Endothelial cell (in vitro differentiated cells): ENCODE data around the gene RUNDC3A. TPM values are rescaled to one million over a fixed set of nuclear protein-coding genes. Genes with fewer than 3 reads are reported as not detected.

Experiments
- DNase-seq: peaks from one replicate; pipeline ENCODE4 v3.0.0; 2021; ENCODE audit warnings: low spot score
- H3K27ac Mint-ChIP-seq: one replicate; pipeline ENCODE4 v1.8.0; 2021; ENCODE audit warnings: mixed read lengths, inconsistent platforms; ENCODE audit not compliant: unreplicated experiment
- H3K27me3 Mint-ChIP-seq: one replicate; pipeline ENCODE4 v1.8.0; 2021; ENCODE audit warnings: mild to moderate bottlenecking, moderate library complexity, mixed read lengths, inconsistent platforms; ENCODE audit not compliant: unreplicated experiment
- H3K36me3 Mint-ChIP-seq: one replicate; pipeline ENCODE4 v1.8.0; 2021; ENCODE audit warnings: mild to moderate bottlenecking, low read depth, mixed read lengths, inconsistent platforms; ENCODE audit not compliant: unreplicated experiment
- H3K4me1 Mint-ChIP-seq: one replicate; pipeline ENCODE4 v1.8.0; 2021; ENCODE audit warnings: mild to moderate bottlenecking, mixed read lengths, inconsistent platforms; ENCODE audit not compliant: unreplicated experiment
- H3K4me3 Mint-ChIP-seq: one replicate; pipeline ENCODE4 v1.8.0; 2021; ENCODE audit warnings: mild to moderate bottlenecking, mixed read lengths, inconsistent platforms; ENCODE audit not compliant: unreplicated experiment
- H3K9me3 Mint-ChIP-seq: one replicate; pipeline ENCODE4 v1.8.0; 2021; ENCODE audit warnings: mixed read lengths, inconsistent platforms; ENCODE audit not compliant: unreplicated experiment
- total RNA-seq: library from RNA; stranded (reverse); fragmentation: NEBNext Ultra II Directional; extraction: Animal tissue kit (Norgen Biotek cat#: 25700); gene quantifications from one replicate; pipeline ENCODE4 v1.2.1, GENCODE V29; 2021; ENCODE audit not compliant: unreplicated experiment
- TF ChIP-seq, protein P1 (sequence below): fragments of 200-600 bp; sonication (generic); IDR thresholded peaks from one replicate; pipeline ENCODE4 v1.5.0; 2021; ENCODE audit warnings: antibody characterized with exemption; ENCODE audit not compliant: unreplicated experiment

The RUNDC3A gene
- total RNA-seq, 1 donor from 2014 or later: 0.82 TPM

DNA sequence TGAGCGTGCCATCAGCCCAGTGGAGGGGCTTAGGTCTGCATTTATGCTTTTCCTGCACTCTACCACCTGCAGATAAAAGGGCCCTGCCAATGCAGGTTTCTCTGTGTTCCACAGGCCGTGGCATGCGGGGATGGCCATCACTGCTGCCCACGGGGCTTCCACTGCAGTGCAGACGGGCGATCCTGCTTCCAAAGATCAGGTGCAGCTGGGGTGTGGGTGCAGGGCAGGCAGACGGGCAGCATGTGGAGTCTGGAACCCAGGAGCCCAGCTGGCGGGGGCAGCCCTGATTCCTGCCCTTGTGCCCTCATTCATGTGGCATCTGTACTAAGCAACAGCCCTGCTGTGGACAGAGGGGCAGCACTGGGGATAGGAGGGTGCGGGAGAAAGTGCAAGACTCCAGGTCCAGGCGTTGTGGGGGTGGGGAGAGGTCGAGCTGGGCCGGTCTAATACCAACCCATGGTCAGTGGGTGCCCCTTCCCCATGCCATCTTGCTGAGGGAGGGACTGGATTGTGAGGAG lies 41.2 kb downstream of the RUNDC3A start:
- no peak for DNase-seq
- TF ChIP-seq, protein P1, sequence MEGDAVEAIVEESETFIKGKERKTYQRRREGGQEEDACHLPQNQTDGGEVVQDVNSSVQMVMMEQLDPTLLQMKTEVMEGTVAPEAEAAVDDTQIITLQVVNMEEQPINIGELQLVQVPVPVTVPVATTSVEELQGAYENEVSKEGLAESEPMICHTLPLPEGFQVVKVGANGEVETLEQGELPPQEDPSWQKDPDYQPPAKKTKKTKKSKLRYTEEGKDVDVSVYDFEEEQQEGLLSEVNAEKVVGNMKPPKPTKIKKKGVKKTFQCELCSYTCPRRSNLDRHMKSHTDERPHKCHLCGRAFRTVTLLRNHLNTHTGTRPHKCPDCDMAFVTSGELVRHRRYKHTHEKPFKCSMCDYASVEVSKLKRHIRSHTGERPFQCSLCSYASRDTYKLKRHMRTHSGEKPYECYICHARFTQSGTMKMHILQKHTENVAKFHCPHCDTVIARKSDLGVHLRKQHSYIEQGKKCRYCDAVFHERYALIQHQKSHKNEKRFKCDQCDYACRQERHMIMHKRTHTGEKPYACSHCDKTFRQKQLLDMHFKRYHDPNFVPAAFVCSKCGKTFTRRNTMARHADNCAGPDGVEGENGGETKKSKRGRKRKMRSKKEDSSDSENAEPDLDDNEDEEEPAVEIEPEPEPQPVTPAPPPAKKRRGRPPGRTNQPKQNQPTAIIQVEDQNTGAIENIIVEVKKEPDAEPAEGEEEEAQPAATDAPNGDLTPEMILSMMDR: no peak
- no peak overlapping the region for H3K27ac Mint-ChIP-seq
- H3K9me3 Mint-ChIP-seq: no peaks in the 10 kb centered on the region
- peaks cover 17% of the 10 kb centered on the region for H3K4me1 Mint-ChIP-seq
- peaks cover 10% of the 10 kb centered on the region for H3K36me3 Mint-ChIP-seq
- peaks cover 18% of the 10 kb centered on the region for H3K27me3 Mint-ChIP-seq
- peak overlapping the region; percentile 42 for H3K4me3 Mint-ChIP-seq

DNA sequence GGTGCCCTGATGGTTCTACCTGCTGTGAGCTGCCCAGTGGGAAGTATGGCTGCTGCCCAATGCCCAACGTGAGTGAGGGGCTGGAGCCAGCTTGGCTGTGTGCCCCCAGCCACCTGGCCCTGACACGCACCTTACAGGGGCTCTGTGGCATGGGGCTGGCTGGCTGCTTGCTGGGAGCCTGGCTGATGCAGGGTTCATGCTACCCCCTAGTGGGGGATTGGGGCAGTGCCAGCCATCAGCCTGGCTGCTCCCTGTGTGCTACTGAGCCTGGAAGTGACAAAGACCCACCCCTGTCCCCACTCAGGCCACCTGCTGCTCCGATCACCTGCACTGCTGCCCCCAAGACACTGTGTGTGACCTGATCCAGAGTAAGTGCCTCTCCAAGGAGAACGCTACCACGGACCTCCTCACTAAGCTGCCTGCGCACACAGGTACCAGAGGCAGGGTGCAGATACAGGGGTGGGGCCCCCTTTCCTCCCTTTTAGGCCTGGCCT lies 42.4 kb downstream of the RUNDC3A start:
- H3K4me1 Mint-ChIP-seq: peaks cover 10% of the 10 kb centered on the region
- H3K4me3 Mint-ChIP-seq: no peak overlapping the region
- no peaks in the 10 kb centered on the region for H3K9me3 Mint-ChIP-seq
- H3K27ac Mint-ChIP-seq: peak overlapping the region; percentile 48
- H3K36me3 Mint-ChIP-seq: peaks cover 6% of the 10 kb centered on the region
- H3K27me3 Mint-ChIP-seq: peaks cover 14% of the 10 kb centered on the region
- TF ChIP-seq, protein P1: peak; percentile 73
- DNase-seq: peak; percentile 87

DNA sequence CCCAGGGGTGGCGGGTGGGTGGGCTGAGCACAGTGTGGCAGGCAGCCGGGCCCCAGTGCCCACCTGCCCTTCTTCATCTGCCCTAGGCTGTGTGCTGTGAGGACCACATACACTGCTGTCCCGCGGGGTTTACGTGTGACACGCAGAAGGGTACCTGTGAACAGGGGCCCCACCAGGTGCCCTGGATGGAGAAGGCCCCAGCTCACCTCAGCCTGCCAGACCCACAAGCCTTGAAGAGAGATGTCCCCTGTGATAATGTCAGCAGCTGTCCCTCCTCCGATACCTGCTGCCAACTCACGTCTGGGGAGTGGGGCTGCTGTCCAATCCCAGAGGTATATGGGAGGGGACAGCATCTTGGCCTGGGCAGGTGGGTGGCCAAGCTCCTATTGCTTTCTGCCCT lies 43.1 kb downstream of the RUNDC3A start:
- Mint-ChIP-seq H3K36me3 (peaks cover 6% of the 10 kb centered on the region), H3K4me3 (no peak overlapping the region), H3K27ac (no peak overlapping the region), H3K27me3 (peaks cover 14% of the 10 kb centered on the region), H3K4me1 (peaks cover 5% of the 10 kb centered on the region), H3K9me3 (no peaks in the 10 kb centered on the region)
- no peak for DNase-seq
- TF ChIP-seq, protein P1: no peak

DNA sequence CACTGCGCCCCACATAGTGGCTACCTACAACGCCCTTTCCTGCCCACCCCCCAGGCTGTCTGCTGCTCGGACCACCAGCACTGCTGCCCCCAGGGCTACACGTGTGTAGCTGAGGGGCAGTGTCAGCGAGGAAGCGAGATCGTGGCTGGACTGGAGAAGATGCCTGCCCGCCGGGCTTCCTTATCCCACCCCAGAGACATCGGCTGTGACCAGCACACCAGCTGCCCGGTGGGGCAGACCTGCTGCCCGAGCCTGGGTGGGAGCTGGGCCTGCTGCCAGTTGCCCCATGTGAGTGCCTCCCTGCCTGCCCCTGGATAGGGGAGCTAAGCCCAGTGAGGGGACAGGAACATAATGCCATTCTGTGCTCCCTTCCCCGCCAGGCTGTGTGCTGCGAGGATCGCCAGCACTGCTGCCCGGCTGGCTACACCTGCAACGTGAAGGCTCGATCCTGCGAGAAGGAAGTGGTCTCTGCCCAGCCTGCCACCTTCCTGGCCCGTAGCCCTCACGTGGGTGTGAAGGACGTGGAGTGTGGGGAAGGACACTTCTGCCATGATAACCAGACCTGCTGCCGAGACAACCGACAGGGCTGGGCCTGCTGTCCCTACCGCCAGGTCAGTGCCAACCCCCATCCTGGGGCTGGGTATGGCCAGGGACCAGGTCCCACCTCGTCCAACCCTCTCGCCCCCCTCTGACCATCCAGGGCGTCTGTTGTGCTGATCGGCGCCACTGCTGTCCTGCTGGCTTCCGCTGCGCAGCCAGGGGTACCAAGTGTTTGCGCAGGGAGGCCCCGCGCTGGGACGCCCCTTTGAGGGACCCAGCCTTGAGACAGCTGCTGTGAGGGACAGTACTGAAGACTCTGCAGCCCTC lies 43.8 kb downstream of the RUNDC3A start:
- no peak for DNase-seq
- peaks cover 14% of the 10 kb centered on the region for H3K27me3 Mint-ChIP-seq
- no peaks in the 10 kb centered on the region for H3K9me3 Mint-ChIP-seq
- TF ChIP-seq, protein P1: no peak
- H3K4me3 Mint-ChIP-seq: peak overlapping the region; percentile 56
- peaks cover 6% of the 10 kb centered on the region for H3K36me3 Mint-ChIP-seq
- no peak overlapping the region for H3K27ac Mint-ChIP-seq
- H3K4me1 Mint-ChIP-seq: peaks cover 5% of the 10 kb centered on the region
